Measurements from ENCODE around the gene ZNF346. TPM values are rescaled to one million over a fixed set of nuclear protein-coding genes. Genes with fewer than 3 reads are reported as not detected.

The ZNF346 gene
- total RNA-seq, 1 experiment from 2014 or later: 18.4 TPM

DNA sequence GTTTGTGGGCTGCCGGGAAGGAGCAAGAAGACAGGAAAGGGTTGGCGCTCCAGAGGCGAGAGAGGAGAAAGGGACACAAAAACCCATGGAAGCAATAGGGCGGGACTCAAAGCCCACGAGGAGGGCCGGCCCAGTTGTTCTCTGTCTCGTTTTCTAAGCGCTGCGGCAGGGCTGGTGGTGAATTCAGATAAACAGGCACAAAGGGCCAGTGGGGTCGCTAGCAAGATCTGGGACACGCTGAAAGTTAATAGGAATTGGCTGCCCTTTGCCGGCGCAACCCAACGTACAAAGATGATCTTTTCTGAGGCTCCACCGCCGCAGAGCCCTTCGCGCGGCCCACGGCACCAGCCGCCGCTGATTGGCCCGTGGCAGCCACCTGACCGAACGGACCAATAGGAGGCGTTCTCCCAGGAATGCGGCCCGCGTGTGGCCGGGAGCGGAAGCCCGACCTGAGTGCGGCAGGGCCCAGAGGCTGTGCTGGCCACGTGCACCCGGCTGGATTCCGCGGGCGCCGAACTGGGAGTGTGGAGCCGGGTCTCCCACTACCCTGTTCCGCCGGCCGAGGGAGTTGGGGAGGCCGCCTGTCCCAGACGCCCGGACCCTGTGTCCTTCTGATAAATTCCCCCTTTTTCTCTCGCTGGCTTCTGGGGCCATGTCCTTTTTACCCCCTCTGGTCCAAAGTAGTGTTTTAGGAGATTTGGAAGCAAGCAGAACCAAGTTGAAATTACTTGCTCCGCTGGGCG, 94.3 kb downstream of the ZNF346 start (continued):
- TF ChIP-seq ERG (CRISPR knock-in tag; IDR thresholded peaks at IDR 0.05) (no peak), NFE2L1 (CRISPR knock-in tag; IDR thresholded peaks at IDR 0.05) (peak; percentile 93), USF2 (CRISPR knock-in tag; IDR thresholded peaks at IDR 0.05) (peak; percentile 98), TEAD1 (CRISPR knock-in tag; IDR thresholded peaks at IDR 0.05) (peak; percentile 99), ATF2 (CRISPR knock-in tag; IDR thresholded peaks at IDR 0.05; ENCODE audit: borderline replicate concordance, low read depth) (peak; percentile 89), RELA (CRISPR knock-in tag; IDR thresholded peaks at IDR 0.05; ENCODE audit: borderline replicate concordance) (peak; percentile 98), ZNF423 (CRISPR knock-in tag; IDR thresholded peaks at IDR 0.05) (no peak), NFYB (CRISPR knock-in tag; conservative IDR thresholded peaks at IDR 0.05; ENCODE audit: low read depth) (peak; percentile 99), NR2C2 (CRISPR knock-in tag; IDR thresholded peaks at IDR 0.05) (peak; percentile 73), FOXK1 (CRISPR knock-in tag; IDR thresholded peaks at IDR 0.05) (peak; percentile 94), HMGA2 (CRISPR knock-in tag; IDR thresholded peaks at IDR 0.05) (no peak), ELF4 (CRISPR knock-in tag; IDR thresholded peaks at IDR 0.05; ENCODE audit: low read depth) (peak; percentile 71; the same call in 1 of the 2 replicates), CBFB (CRISPR knock-in tag; IDR thresholded peaks at IDR 0.05; ENCODE audit: low read depth) (no peak), GTF2I (CRISPR knock-in tag; conservative IDR thresholded peaks at IDR 0.05) (no peak), ZNF396 (CRISPR knock-in tag; IDR thresholded peaks at IDR 0.05; ENCODE audit: borderline replicate concordance) (no peak), ESRRA (CRISPR knock-in tag; IDR thresholded peaks at IDR 0.05; ENCODE audit: borderline replicate concordance) (peak; percentile 88; the same call in 1 of the 2 replicates), ZBTB21 (CRISPR knock-in tag; IDR thresholded peaks at IDR 0.05; ENCODE audit: borderline replicate concordance) (peak; percentile 90; the same call in 1 of the 2 replicates), MYBL2 (CRISPR knock-in tag; IDR thresholded peaks at IDR 0.05) (peak; percentile 90), TCF7 (CRISPR knock-in tag; IDR thresholded peaks at IDR 0.05; ENCODE audit: low read depth) (peak; percentile 92), AR (CRISPR knock-in tag; IDR thresholded peaks at IDR 0.05) (no peak), MXD4 (CRISPR knock-in tag; IDR thresholded peaks at IDR 0.05; ENCODE audit: borderline replicate concordance) (no peak), EMX1 (CRISPR knock-in tag; IDR thresholded peaks at IDR 0.05) (no peak), ZNF219 (CRISPR knock-in tag; IDR thresholded peaks at IDR 0.05; ENCODE audit: borderline replicate concordance) (peak; percentile 94)
- TF ChIP-seq, protein P1, sequence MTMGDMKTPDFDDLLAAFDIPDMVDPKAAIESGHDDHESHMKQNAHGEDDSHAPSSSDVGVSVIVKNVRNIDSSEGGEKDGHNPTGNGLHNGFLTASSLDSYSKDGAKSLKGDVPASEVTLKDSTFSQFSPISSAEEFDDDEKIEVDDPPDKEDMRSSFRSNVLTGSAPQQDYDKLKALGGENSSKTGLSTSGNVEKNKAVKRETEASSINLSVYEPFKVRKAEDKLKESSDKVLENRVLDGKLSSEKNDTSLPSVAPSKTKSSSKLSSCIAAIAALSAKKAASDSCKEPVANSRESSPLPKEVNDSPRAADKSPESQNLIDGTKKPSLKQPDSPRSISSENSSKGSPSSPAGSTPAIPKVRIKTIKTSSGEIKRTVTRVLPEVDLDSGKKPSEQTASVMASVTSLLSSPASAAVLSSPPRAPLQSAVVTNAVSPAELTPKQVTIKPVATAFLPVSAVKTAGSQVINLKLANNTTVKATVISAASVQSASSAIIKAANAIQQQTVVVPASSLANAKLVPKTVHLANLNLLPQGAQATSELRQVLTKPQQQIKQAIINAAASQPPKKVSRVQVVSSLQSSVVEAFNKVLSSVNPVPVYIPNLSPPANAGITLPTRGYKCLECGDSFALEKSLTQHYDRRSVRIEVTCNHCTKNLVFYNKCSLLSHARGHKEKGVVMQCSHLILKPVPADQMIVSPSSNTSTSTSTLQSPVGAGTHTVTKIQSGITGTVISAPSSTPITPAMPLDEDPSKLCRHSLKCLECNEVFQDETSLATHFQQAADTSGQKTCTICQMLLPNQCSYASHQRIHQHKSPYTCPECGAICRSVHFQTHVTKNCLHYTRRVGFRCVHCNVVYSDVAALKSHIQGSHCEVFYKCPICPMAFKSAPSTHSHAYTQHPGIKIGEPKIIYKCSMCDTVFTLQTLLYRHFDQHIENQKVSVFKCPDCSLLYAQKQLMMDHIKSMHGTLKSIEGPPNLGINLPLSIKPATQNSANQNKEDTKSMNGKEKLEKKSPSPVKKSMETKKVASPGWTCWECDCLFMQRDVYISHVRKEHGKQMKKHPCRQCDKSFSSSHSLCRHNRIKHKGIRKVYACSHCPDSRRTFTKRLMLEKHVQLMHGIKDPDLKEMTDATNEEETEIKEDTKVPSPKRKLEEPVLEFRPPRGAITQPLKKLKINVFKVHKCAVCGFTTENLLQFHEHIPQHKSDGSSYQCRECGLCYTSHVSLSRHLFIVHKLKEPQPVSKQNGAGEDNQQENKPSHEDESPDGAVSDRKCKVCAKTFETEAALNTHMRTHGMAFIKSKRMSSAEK (CRISPR knock-in tag; IDR thresholded peaks at IDR 0.05; ENCODE audit: borderline replicate concordance): peak; percentile 94
- TF ChIP-seq, protein P2, sequence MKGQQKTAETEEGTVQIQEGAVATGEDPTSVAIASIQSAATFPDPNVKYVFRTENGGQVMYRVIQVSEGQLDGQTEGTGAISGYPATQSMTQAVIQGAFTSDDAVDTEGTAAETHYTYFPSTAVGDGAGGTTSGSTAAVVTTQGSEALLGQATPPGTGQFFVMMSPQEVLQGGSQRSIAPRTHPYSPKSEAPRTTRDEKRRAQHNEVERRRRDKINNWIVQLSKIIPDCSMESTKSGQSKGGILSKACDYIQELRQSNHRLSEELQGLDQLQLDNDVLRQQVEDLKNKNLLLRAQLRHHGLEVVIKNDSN (CRISPR knock-in tag; IDR thresholded peaks at IDR 0.05): peak; percentile 99
- TF ChIP-seq, protein P3, sequence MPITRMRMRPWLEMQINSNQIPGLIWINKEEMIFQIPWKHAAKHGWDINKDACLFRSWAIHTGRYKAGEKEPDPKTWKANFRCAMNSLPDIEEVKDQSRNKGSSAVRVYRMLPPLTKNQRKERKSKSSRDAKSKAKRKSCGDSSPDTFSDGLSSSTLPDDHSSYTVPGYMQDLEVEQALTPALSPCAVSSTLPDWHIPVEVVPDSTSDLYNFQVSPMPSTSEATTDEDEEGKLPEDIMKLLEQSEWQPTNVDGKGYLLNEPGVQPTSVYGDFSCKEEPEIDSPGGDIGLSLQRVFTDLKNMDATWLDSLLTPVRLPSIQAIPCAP (CRISPR knock-in tag; IDR thresholded peaks at IDR 0.05): peak; percentile 98
- TF ChIP-seq, protein P4, sequence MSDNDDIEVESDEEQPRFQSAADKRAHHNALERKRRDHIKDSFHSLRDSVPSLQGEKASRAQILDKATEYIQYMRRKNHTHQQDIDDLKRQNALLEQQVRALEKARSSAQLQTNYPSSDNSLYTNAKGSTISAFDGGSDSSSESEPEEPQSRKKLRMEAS (CRISPR knock-in tag; IDR thresholded peaks at IDR 0.05): peak; percentile 100

All from WTC11 (cell line).